ENCODE measurements around the gene TMEM260.
"Not testable (repeated sequence)": the region's sequence is repeated elsewhere in the genome, so short reads cannot be mapped to it uniquely, and the experiment has no call there.

TMEM260 gene

GRCh38 chr14:56686416-56686815 lies 106.8 kb downstream of the TMEM260 start:
- no peak for DNase-seq

GRCh38 chr14:56687123-56687522 lies 107.5 kb downstream of the TMEM260 start:
- no peak for DNase-seq

- no peak for DNase-seq
These were observed 115.0 kb downstream of the TMEM260 start for GRCh38 chr14:56694609-56695008.

- not testable (repeated sequence) for DNase-seq
These were observed 115.6 kb downstream of the TMEM260 start for GRCh38 chr14:56695216-56695615.

Measured in activated gamma-delta T cell treated with Interleukin-2 at 50 U/mL for 16 hours (primary cell).